Measurements from ENCODE around the gene CD247.

Gene CD247

DNA sequence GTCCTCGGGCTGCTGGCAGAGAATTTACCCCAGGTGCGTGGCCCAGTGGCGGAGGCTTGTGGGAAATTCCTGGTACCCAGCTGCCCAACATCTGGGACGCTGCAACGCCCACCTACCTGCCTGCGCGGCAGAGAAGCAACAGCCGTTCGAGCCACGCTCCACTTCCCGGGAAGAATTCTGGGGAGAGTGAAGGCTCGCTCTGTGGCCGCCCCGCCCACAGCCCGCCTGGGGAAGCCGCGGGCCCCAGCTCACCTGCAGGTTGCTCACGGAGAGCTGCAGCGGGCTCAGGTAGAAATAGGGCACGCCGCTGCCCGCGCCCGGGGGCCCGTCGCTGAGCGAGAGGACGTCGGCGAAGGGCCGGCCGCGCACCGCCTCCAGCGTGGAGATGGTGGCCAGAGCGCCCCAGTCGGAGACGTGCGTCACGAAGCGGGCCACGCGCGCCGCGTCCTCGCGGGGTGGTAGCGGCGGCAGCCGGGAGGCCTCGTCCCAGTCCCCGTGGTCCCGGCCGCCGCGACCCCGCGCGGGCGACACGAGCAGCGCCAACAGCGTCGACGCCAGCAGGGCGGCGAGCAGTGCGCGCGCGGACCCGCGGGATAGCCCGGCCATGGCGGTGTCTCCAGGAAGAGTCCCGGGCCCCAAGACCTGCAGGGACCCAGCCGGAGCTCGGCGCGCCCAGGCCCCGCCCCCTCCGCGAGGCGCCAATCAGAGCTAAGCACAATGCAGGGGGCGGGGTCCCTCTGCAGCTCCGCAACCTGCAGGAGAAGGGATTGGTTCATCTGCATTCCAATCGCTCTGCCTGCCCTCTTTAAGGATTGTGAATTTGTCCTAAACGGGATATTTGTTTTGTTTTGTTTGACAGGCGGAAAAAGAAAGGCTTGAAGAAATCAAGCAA lies 35.1 kb upstream of the CD247 start, which contains the start of gene CREG1 (continued):
- TF ChIP-seq, protein P1, sequence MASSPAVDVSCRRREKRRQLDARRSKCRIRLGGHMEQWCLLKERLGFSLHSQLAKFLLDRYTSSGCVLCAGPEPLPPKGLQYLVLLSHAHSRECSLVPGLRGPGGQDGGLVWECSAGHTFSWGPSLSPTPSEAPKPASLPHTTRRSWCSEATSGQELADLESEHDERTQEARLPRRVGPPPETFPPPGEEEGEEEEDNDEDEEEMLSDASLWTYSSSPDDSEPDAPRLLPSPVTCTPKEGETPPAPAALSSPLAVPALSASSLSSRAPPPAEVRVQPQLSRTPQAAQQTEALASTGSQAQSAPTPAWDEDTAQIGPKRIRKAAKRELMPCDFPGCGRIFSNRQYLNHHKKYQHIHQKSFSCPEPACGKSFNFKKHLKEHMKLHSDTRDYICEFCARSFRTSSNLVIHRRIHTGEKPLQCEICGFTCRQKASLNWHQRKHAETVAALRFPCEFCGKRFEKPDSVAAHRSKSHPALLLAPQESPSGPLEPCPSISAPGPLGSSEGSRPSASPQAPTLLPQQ (tag by site-specific recombination; IDR thresholded peaks at IDR 0.05) = peak; percentile 79
- TF ChIP-seq HOXD13 (CRISPR knock-in tag; IDR thresholded peaks at IDR 0.05; ENCODE audit: borderline replicate concordance) (no peak), ZNF629 (tag by site-specific recombination; IDR thresholded peaks at IDR 0.05) (no peak), ZNF335 (tag by site-specific recombination; conservative IDR thresholded peaks at IDR 0.05) (peak; percentile 93; the same call in 1 of the 2 replicates), ZNF24 (tag by site-specific recombination; IDR thresholded peaks at IDR 0.05) (peak; percentile 20; the same call in 1 of the 2 replicates), ZNF585B (tag by site-specific recombination; IDR thresholded peaks at IDR 0.05) (0 out of 2 replicates have a peak, but pooled peaks have one; percentile 8), ZNF626 (tag by site-specific recombination; IDR thresholded peaks at IDR 0.05) (peak; percentile 75; the same call in 1 of the 2 replicates), ZNF792 (tag by site-specific recombination; IDR thresholded peaks at IDR 0.05) (peak; percentile 15; the same call in 1 of the 2 replicates), ZBTB8A (tag by site-specific recombination; IDR thresholded peaks at IDR 0.05) (peak; percentile 58), KLF8 (tag by site-specific recombination; IDR thresholded peaks at IDR 0.05) (0 out of 2 replicates have a peak, but pooled peaks have one; percentile 16), ZNF596 (tag by site-specific recombination; IDR thresholded peaks at IDR 0.05) (0 out of 2 replicates have a peak, but pooled peaks have one; percentile 21)

DNA sequence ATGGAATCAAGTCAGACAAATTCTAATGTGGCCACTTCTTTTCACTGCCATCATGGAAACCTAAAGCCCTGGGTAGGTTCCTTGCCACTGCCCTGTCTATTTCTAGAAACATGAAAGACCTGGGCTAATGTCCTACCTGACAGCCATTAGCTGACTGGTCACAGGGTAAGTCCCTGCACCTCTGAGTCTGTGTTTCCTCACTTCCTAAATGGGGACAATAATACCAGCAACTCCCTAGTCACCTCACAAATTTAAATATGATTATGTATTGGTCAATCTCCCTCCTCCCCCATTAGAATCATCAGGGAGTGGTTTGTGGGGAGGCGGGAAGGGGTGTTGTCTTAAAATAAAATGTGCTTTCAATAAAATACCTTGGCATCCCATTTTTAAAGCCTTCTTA lies 33.0 kb upstream of the CD247 start:
- H3K9me3 ChIP-seq (ENCODE audit: control insufficient read depth, insufficient read depth, low read depth, low read length) = no peaks in the 10 kb centered on the region
- no peak overlapping the region for H3K4me3 ChIP-seq (ENCODE audit: low read depth, low read length)
- H3K36me3 ChIP-seq (ENCODE audit: control insufficient read depth in 2 of 2, insufficient read depth in 1 of 2, low read length in 2 of 2) = peaks cover 0 to 14% of the 10 kb centered on the region in 2 experiments; a peak in 1 of 3 replicates
- H3K27ac ChIP-seq (ENCODE audit: extremely low read depth, low read depth, low read length) = no peak overlapping the region
- ChIA-PET POLR2A (interaction anchor here (1.5 kb wide), 1 partner anchor 96 kb away, joined by 3 read pairs; no protein-coding TSS in a partner anchor), CTCF (interaction anchor here (4.7 to 4.9 kb wide), 2 partner anchors 11 to 18 kb away, joined by 16 to 39 read pairs; no protein-coding TSS in a partner anchor)
- TF ChIP-seq ZIC2 (tag by site-specific recombination; IDR thresholded peaks at IDR 0.05) (no peak), ZNF768 (tag by site-specific recombination; IDR thresholded peaks at IDR 0.05) (no peak), ZNF214 (tag by site-specific recombination; IDR thresholded peaks at IDR 0.05; ENCODE audit: borderline replicate concordance) (no peak), ZNF785 (tag by site-specific recombination; IDR thresholded peaks at IDR 0.05) (no peak), ZNF10 (tag by site-specific recombination; IDR thresholded peaks at IDR 0.05) (no peak), ZNF654 (tag by site-specific recombination; IDR thresholded peaks at IDR 0.05; ENCODE audit: low read depth) (no peak), ZNF311 (tag by site-specific recombination; IDR thresholded peaks at IDR 0.05; ENCODE audit: borderline replicate concordance) (no peak), ZNF549 (tag by site-specific recombination; IDR thresholded peaks at IDR 0.05) (no peak), ZNF529 (tag by site-specific recombination; IDR thresholded peaks at IDR 0.05; ENCODE audit: insufficient replicate concordance) (no peak), SCRT2 (tag by site-specific recombination; IDR thresholded peaks at IDR 0.05) (no peak), ZNF16 (tag by site-specific recombination; IDR thresholded peaks at IDR 0.05; ENCODE audit: low read depth) (no peak)
- TF ChIP-seq, protein P2, sequence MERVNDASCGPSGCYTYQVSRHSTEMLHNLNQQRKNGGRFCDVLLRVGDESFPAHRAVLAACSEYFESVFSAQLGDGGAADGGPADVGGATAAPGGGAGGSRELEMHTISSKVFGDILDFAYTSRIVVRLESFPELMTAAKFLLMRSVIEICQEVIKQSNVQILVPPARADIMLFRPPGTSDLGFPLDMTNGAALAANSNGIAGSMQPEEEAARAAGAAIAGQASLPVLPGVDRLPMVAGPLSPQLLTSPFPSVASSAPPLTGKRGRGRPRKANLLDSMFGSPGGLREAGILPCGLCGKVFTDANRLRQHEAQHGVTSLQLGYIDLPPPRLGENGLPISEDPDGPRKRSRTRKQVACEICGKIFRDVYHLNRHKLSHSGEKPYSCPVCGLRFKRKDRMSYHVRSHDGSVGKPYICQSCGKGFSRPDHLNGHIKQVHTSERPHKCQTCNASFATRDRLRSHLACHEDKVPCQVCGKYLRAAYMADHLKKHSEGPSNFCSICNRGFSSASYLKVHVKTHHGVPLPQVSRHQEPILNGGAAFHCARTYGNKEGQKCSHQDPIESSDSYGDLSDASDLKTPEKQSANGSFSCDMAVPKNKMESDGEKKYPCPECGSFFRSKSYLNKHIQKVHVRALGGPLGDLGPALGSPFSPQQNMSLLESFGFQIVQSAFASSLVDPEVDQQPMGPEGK (tag by site-specific recombination; IDR thresholded peaks at IDR 0.05) = no peak
- TF ChIP-seq, protein P3, sequence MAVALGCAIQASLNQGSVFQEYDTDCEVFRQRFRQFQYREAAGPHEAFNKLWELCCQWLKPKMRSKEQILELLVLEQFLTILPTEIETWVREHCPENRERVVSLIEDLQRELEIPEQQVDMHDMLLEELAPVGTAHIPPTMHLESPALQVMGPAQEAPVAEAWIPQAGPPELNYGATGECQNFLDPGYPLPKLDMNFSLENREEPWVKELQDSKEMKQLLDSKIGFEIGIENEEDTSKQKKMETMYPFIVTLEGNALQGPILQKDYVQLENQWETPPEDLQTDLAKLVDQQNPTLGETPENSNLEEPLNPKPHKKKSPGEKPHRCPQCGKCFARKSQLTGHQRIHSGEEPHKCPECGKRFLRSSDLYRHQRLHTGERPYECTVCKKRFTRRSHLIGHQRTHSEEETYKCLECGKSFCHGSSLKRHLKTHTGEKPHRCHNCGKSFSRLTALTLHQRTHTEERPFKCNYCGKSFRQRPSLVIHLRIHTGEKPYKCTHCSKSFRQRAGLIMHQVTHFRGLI (tag by site-specific recombination; IDR thresholded peaks at IDR 0.05) = no peak
- H3K4me1 ChIP-seq (ENCODE audit: control insufficient read depth, insufficient read depth, low read length) = no peaks in the 10 kb centered on the region
